Testis (tissue), 2 donors: ENCODE data around the gene HPN.

Experiments
- CTCF ChIP-seq, 3 experiments: fragments of 450-650 bp in 2 of 3; fragments of 200-600 bp in 1 of 3; sonication (generic) in 1 of 3; IDR thresholded peaks; one replicate each; pipeline ENCODE4 v1.5.1; 2016 to 2019; ENCODE audit warnings: antibody characterized with exemption in 3 of 3, mild to moderate bottlenecking in 2 of 3, moderate library complexity in 1 of 3
- POLR2A ChIP-seq: fragments of 450-650 bp; IDR thresholded peaks from one replicate; pipeline ENCODE4 v1.6.1; 2017; ENCODE audit warnings: antibody characterized with exemption, mild to moderate bottlenecking, moderate library complexity

GRCh38 chr19:35052599-35053190 lies 11.2 kb downstream of the HPN start:
- TF ChIP-seq CTCF (IDR thresholded peaks at IDR 0.05) (no peak), POLR2A (no peak)
